Measurements from ENCODE around the gene GALNT1.

Gene GALNT1

DNA sequence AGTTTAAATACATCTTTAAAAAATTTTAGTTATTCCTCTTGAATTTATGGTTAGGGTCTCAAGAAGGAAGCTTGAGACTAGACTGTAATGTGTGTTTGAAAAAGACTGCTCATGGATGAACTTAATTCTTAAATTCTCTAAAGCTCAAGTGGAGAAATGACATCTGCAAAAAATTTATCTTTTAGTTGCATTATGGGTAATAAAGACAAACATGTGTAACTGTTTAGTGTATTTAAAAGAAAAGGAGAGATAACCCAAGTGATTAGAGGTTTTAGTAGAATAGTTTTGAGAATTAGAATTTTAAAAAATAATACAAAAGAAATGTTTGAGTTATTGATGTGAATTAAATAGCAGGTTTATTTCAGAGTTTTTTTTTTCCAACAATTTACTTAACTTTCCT lies 36.7 kb downstream of the GALNT1 start:
- DNase-seq = no peak
- no peak for TF ChIP-seq GATA1 (IDR thresholded peaks at IDR 0.05; ENCODE audit: low read depth, low read length)
- no peak for TF ChIP-seq POLR2A (IDR thresholded peaks at IDR 0.05; ENCODE audit: low read length)

DNA sequence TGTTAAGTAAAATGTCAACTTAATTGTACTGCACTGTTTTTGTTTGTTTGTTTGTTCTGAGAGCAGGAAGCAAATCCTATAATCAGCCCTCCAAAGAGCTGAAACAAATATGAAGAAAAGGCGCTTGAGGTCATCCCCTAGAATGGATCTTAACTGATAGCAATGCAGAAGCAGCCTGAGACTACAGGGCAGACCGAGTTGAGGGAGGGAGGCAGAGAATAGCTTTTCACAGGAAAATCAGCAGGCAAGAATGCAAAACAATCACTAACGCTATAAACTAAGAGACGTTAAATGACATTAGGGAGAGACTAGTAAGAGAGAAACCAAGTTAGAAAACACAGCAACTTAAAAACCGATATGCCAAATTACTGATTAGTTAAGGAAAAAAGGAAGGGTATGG lies 37.2 kb downstream of the GALNT1 start:
- DNase-seq = peak; percentile 25 to 40

DNA sequence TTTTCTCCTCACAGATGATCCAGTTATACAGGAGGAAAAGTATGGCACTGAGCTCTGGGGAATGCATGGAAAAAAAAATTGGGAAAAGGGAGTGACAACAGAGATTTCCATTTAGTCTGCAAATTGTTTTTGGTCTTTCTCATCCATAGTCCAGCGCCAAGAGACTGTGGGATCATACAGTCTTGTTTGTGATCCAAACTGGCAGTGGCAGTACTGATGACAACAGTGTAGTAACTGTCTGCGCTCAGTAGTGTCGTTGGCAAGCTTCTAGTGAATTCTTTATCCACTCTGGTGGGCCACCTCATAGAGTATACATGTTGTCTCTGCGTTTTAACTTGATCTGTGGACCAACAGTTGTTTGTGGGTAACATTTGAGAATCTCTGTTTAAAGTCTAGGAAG lies 37.9 kb downstream of the GALNT1 start:
- no peak for DNase-seq
- TF ChIP-seq GATA1 (IDR thresholded peaks at IDR 0.05; ENCODE audit: low read depth, low read length) = no peak
- TF ChIP-seq POLR2A (IDR thresholded peaks at IDR 0.05; ENCODE audit: low read length) = no peak

More for the DNA sequence above, 37.2 kb downstream of the GALNT1 start:
- no peak for TF ChIP-seq POLR2A (IDR thresholded peaks at IDR 0.05; ENCODE audit: low read length)
- no peak for TF ChIP-seq GATA1 (IDR thresholded peaks at IDR 0.05; ENCODE audit: low read depth, low read length)

DNA sequence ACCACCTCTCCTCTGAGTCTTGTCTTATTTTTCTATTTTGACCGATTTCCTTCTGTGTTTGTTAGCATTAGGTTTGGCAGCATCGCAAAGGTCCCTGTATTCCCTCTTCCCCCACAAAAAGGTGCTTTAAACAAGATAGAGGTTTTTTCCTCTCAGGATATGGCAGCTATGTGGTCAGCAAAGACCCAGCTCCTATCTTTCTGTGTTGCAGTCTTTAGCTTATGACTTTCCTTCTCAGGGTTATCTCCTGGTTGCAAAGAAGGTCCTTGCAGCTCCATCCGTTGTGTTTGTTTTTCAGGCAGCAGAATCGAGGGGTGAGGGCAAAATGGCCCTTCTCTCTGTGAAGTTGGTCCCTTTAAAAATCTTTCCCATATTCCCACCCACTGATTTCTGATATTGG lies 38.4 kb downstream of the GALNT1 start:
- no peak for TF ChIP-seq GATA1 (IDR thresholded peaks at IDR 0.05; ENCODE audit: low read depth, low read length)
- TF ChIP-seq POLR2A (IDR thresholded peaks at IDR 0.05; ENCODE audit: low read length) = no peak
- peak in 1 of 2 experiments; percentile 14 for DNase-seq

DNA sequence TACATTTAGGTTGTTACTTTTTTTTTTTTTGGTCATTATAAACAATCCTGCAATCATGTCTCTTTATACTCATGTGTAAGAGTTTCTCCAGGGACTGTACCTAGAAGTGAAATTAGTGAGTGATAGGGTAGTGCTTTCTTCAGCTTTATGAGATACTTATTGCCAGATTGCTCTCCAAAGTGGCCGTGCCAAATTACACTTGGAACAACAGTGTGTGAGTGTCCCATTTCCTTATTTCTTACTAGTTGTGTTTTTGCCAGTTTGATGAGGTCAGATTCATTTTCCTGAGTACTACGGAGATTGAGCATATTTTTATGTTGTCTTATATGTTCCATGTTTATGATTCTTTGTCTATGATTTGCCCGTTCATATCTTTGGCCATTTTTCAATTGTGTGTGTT lies 39.2 kb downstream of the GALNT1 start:
- no peak for DNase-seq
- TF ChIP-seq GATA1 (IDR thresholded peaks at IDR 0.05; ENCODE audit: low read depth, low read length) (no peak), POLR2A (IDR thresholded peaks at IDR 0.05; ENCODE audit: low read length) (no peak)

DNA sequence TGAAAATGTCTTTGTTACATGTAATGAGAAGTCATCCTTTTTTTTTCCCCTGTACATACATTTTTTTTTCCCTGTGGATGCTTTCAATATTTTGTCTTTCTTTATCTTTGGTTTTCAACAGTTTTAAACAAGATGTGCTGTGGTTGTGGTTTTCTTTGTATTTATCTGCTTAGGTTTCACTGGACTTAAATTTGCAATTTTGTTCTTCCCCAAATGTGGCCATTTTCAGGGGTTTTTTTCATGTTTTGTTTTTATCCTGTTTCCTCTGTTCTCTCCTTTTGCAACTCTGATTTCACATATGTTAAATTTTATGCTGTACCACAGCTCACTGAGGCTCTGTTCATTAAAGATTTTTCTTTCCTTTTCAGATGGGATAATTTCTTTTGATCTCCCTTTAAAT lies 41.7 kb downstream of the GALNT1 start:
- no peak for DNase-seq

DNA sequence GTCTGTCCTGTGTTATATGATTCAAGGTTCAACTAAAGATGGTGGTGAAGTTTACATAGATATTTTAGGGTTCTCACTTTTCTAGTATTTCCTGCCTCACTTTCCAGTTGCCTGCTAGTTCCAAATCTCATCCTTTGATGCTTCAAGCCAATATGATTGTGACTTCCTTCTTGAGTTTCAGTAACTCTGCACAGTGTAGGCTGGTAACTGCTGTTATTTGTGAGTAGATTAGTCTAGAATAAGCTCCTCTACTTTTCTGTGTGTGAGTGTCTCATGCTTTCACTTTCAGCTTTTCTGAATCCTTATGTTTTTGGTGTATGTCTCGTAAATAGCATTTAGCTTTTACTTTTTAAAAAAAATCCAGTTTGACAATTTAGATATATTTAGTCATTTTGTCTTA lies 42.6 kb downstream of the GALNT1 start:
- TF ChIP-seq GATA1 (IDR thresholded peaks at IDR 0.05; ENCODE audit: low read depth, low read length) = no peak
- TF ChIP-seq POLR2A (IDR thresholded peaks at IDR 0.05; ENCODE audit: low read length) = no peak

More for the DNA sequence above, 41.7 kb downstream of the GALNT1 start:
- no peak for TF ChIP-seq GATA1 (IDR thresholded peaks at IDR 0.05; ENCODE audit: low read depth, low read length)
- TF ChIP-seq POLR2A (IDR thresholded peaks at IDR 0.05; ENCODE audit: low read length) = no peak

DNA sequence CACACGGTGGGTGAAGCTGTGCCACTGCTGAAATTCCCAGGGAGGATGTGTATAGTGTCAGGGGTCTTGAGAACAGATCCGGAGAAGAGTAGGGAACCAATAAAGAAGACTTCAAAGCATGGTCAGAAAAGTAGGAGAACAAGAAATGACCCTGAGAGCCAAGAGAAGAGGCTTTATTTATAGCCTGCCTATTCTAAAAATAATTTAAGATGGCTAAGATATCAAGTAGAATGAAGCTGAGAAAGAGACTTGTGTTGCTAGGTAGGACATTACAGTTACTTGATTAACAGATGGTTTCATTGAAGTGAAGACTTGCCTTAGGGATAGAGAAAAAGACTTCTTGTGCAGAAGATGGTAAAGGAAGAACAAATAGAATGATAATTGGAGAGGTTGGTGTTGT lies 43.7 kb downstream of the GALNT1 start:
- TF ChIP-seq POLR2A (IDR thresholded peaks at IDR 0.05; ENCODE audit: low read length) = no peak
- TF ChIP-seq GATA1 (IDR thresholded peaks at IDR 0.05; ENCODE audit: low read depth, low read length) = no peak
- DNase-seq = no peak

More for the DNA sequence above, 42.6 kb downstream of the GALNT1 start:
- no peak for DNase-seq

DNA sequence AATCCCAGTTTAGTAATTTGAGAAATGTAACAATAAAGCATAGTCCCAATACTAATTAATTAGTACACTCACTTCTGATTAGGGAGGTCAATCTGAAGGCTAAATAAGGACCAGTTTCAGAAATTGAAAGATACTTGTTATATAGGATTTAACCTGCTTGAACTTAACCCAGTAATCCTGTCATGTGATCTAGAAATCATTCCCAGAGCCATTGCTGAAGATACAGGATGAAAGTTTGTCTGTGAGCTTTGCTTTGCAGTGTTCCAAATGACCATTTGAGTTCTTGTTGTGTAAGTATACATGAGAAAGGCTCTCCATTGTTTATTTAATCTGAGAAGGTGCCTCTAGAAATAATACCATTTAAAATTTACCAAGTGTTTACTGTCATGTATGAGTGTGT lies 52.2 kb downstream of the GALNT1 start:
- DNase-seq = no peak
- TF ChIP-seq POLR2A (IDR thresholded peaks at IDR 0.05; ENCODE audit: low read length) (no peak), GATA1 (IDR thresholded peaks at IDR 0.05; ENCODE audit: low read depth, low read length) (no peak)

DNA sequence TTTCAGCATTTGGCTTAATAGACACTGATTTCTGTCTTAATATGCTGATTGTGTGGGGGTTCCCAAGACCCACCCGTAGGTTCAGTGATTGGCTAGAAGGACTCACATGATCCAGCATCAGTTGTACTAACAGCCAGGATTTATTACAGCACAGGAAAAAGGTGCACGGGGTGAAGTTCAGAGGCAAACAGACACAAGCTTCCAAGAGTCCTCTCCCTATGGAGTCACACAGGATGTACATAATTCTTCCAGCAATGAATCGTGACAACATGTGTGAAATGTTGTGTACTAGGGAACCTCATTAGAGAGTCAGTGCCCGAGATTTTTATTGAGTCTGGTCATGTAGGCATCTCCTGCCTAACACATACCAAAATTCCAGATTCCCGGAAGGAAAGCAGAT lies 52.8 kb downstream of the GALNT1 start:
- TF ChIP-seq GATA1 (IDR thresholded peaks at IDR 0.05; ENCODE audit: low read depth, low read length) (no peak), POLR2A (IDR thresholded peaks at IDR 0.05; ENCODE audit: low read length) (no peak)
- no peak for DNase-seq

DNA sequence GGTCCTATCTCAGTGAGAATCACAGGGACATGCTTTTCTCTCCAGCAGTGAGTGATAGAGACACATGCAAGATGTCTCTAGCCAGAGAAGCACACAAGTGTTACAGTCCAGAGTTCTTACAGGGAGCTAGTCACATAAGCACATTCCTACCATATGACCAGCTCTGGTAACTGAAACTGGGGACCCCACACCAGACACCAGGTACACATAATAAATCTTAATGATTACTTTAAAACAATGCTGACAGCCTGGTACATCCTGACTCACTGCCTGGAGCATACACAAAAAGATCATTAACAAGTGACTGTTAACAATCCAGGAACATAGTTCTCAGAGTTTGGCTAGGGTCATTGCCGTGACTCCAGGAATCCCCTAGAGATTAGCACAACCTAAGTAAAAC lies 53.6 kb downstream of the GALNT1 start:
- DNase-seq = no peak

DNA sequence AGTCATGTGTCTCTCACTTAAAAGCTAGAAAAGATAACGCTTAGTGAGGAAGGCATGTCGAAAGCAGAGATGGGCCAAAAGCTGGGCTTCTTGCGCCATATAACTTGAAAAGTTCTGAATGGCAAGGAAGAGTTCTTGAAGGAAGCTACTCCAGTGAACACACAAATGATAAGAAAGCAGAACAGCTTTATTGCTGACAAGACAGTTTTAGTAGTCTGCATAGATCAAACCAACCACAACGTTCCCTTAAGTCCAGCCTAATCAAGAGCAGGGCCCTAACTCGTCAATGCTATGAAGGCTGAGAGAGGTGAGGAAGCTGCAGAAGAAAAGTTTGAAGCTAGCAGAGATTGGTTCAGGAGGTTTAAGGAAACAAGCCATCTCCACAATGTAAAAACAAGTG lies 55.7 kb downstream of the GALNT1 start:
- TF ChIP-seq GATA1 (IDR thresholded peaks at IDR 0.05; ENCODE audit: low read depth, low read length) = no peak
- no peak for TF ChIP-seq POLR2A (IDR thresholded peaks at IDR 0.05; ENCODE audit: low read length)
- no peak for DNase-seq

More for the DNA sequence above, 53.6 kb downstream of the GALNT1 start:
- TF ChIP-seq POLR2A (IDR thresholded peaks at IDR 0.05; ENCODE audit: low read length) (no peak), GATA1 (IDR thresholded peaks at IDR 0.05; ENCODE audit: low read depth, low read length) (no peak)

DNA sequence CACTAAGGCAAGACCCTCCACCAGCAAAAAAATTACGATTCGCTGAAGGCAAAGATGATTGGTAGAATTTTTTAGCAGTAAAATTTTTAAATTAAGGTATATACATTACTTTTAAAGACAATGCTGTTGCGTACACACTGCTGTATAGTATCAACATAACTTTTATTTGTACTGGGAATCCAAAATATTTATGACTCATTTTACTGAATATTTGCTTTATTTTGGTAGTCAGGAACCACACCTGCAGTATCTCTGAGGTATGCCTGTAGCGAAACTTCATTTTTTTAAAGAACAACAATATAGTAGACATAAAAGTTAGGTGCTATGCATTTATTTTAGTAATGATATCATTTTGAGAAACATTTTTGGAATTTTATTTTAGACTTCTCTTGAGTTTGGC lies 57.8 kb downstream of the GALNT1 start:
- TF ChIP-seq POLR2A (IDR thresholded peaks at IDR 0.05; ENCODE audit: low read length) (no peak), GATA1 (IDR thresholded peaks at IDR 0.05; ENCODE audit: low read depth, low read length) (no peak)
- no peak for DNase-seq

DNA sequence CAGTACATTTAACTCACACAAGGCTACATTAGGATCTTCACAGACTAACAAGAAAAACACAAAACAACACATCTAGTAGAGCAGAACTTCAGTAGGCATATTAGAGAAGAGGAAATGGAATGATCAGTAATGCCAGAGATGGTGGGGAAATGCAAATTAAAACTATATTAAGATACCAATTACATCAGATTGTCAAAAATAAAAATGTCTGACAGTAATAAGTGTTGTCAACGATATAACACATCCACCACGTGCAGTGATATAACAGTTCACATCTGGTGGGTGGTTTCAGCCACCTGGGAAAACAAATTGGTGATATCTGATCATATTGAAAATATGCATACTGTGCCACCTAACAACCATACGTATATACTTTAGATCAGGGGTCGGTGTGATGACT lies 59.9 kb downstream of the GALNT1 start:
- DNase-seq = no peak
- no peak for TF ChIP-seq POLR2A (IDR thresholded peaks at IDR 0.05; ENCODE audit: low read length)
- no peak for TF ChIP-seq GATA1 (IDR thresholded peaks at IDR 0.05; ENCODE audit: low read depth, low read length)

DNA sequence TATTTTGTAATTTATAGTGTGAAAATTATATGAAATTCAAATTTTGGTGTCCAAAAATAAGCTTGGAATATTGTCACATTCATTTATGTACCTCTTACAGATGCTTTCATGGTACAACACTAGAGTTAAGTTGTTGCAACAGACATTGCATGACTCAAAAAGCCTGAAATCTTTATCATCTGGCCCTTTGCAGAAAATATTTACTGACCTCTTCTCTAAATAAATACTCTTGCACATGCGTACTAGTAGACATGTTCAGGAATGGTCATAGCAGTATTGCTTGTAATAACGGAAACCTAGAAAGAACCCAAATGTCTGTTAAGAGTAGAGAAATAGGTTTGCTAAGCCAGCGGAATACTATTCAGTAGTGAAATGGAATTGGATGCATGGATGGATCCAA lies 60.4 kb downstream of the GALNT1 start:
- TF ChIP-seq GATA1 (IDR thresholded peaks at IDR 0.05; ENCODE audit: low read depth, low read length) (no peak), POLR2A (IDR thresholded peaks at IDR 0.05; ENCODE audit: low read length) (no peak)
- DNase-seq = no peak

DNA sequence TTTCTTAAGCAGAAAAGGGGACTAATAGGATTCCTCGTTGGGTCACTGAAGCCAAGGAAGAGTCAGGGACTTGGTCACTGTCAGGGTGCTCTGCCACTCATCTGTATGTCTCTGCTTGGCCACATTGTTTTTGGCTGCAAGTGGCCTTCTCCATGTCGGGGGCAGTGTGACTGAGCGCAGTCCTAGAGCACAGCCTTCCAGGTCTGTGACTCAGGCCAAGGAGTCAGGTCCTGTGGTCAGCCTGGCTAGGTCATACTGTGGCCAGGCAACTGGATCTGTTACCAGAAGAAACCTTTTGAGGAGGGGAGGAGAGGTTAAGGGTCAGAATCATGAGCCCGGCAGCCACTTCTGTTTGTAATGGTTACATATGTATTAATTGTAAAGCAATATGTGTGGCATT lies 61.3 kb downstream of the GALNT1 start:
- DNase-seq = no peak
- no peak for TF ChIP-seq POLR2A (IDR thresholded peaks at IDR 0.05; ENCODE audit: low read length)
- no peak for TF ChIP-seq GATA1 (IDR thresholded peaks at IDR 0.05; ENCODE audit: low read depth, low read length)

All from erythroblast (primary cell).